Osteocyte (in vitro differentiated cells): ENCODE measurements around the gene MGLL. TPM values are rescaled to one million over a fixed set of nuclear protein-coding genes. Genes with fewer than 3 reads are reported as not detected.

ENCODE experiments used
- DNase-seq: peaks from one replicate; pipeline ENCODE4 v3.0.0; 2021; ENCODE audit warnings: mixed read lengths; ENCODE audit not compliant: unreplicated experiment; ENCODE audit errors: extremely low spot score
- H3K27ac Mint-ChIP-seq: one replicate; pipeline ENCODE4 v1.8.0; 2021; ENCODE audit warnings: mild to moderate bottlenecking, mixed read lengths; ENCODE audit not compliant: unreplicated experiment
- H3K27me3 Mint-ChIP-seq: one replicate; pipeline ENCODE4 v1.8.0; 2021; ENCODE audit warnings: mixed read lengths; ENCODE audit not compliant: unreplicated experiment
- H3K36me3 Mint-ChIP-seq: one replicate; pipeline ENCODE4 v1.8.0; 2021; ENCODE audit warnings: mixed read lengths; ENCODE audit not compliant: unreplicated experiment
- H3K4me1 Mint-ChIP-seq: one replicate; pipeline ENCODE4 v1.8.0; 2021; ENCODE audit warnings: mixed read lengths; ENCODE audit not compliant: unreplicated experiment
- H3K4me3 Mint-ChIP-seq: one replicate; pipeline ENCODE4 v1.8.0; 2021; ENCODE audit warnings: mild to moderate bottlenecking, moderate library complexity, mixed read lengths; ENCODE audit not compliant: unreplicated experiment
- H3K9me3 Mint-ChIP-seq: one replicate; pipeline ENCODE4 v1.8.0; 2021; ENCODE audit warnings: mixed read lengths; ENCODE audit not compliant: unreplicated experiment
- CTCF ChIP-seq: fragments of 200-600 bp; sonication (generic); IDR thresholded peaks from 2 replicates; pipeline ENCODE4 v1.5.0; 2021; ENCODE audit warnings: antibody characterized with exemption, mild to moderate bottlenecking, moderate library complexity
- total RNA-seq: library from RNA; stranded (reverse); gene quantifications from 2 replicates; pipeline ENCODE4 v1.2.1, GENCODE V29; 2021

MGLL gene
- total RNA-seq, 1 donor from 2014 or later: 112 TPM

GRCh38 chr3:127639173-127640041 is 182.9 kb downstream of the MGLL start:
- DNase-seq: no peak
- Mint-ChIP-seq H3K27ac (no peak overlapping the region), H3K27me3 (peaks cover 3% of the 10 kb centered on the region), H3K9me3 (no peaks in the 10 kb centered on the region), H3K36me3 (no peaks in the 10 kb centered on the region), H3K4me3 (no peak overlapping the region), H3K4me1 (no peaks in the 10 kb centered on the region)
- TF ChIP-seq CTCF: no peak

Other genes with a start within 250 kb of the MGLL start
- gene TPRA1, start 231.8 kb downstream of the MGLL start, total RNA-seq: 49.0 and 49.7 TPM in 2 replicates
- gene MCM2, start 224.1 kb downstream of the MGLL start, total RNA-seq: 19.2 and 20.4 TPM in 2 replicates
- 5.7 and 5.9 TPM in 2 replicates for gene PODXL2, start 193.3 kb downstream of the MGLL start, total RNA-seq
- gene ABTB1, start 149.6 kb downstream of the MGLL start, total RNA-seq: 69.8 and 73.4 TPM in 2 replicates
- not detected in 2 replicates for gene KBTBD12, start 92.7 kb upstream of the MGLL start, total RNA-seq
- 307 and 310 TPM in 2 replicates for gene SEC61A1, start 229.9 kb upstream of the MGLL start, total RNA-seq